DMS 273 (cell line): ENCODE data around the gene FAM78A.
"Not testable (repeated sequence)": the region's sequence is repeated elsewhere in the genome, so short reads cannot be mapped to it uniquely, and the experiment has no call there.

ENCODE experiments used
- DNase-seq: peaks from one replicate; lab custom pipeline; 2025; ENCODE audit not compliant: unreplicated experiment; lab: John Stamatoyannopoulos, UW

The FAM78A gene

GRCh38 chr9:131270171-131271015, 5.9 kb downstream of the FAM78A start:
- DNase-seq = no peak

DNA sequence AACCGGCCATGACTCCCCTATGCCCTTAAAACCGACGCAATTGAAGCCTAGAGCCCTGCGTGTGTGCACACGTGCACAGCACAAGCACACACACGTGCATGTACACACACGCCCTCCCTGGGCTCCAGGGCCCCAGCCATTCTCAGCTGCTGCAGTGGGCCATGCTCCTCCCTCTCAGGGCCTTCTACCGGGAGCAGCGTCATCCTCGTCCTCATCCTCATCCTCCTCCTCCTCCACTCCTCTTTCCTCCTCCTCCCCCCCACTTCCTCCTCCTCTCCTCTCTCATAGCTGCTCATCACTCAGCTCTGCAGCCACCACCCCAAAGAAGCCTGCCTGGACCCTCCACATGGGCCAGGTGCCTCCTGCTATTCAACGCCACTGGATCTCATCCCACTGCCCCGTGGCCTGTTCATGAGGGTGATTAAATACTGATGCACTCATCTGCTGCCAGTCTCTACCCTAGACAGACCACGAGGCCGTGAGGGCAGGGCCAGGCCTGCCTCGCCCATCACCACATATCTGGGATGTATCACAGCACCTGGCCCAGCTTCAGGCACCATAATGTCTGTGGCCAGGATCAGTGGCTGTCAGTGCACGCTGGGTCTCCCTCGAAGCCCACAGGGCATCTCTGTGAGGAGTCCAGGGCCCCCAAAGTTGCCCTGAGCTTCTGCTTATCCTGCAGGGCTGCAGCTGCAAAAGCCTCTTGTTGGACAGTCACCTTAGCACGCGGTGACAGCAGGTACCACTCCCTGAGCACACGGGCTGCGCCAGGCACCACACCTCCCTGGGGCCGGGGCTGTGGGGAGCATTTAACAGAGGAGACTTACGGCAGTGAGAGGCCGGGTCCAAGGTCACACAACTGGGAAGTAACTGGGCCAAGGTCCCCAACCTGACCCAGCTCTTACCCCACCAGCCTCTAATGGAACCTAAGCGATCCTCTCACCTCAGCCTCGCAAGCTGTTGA, 9.8 kb downstream of the FAM78A start:
- DNase-seq = no peak

- no peak for DNase-seq
Measured at GRCh38 chr9:131264231-131264630, 12.1 kb downstream of the FAM78A start.

DNA sequence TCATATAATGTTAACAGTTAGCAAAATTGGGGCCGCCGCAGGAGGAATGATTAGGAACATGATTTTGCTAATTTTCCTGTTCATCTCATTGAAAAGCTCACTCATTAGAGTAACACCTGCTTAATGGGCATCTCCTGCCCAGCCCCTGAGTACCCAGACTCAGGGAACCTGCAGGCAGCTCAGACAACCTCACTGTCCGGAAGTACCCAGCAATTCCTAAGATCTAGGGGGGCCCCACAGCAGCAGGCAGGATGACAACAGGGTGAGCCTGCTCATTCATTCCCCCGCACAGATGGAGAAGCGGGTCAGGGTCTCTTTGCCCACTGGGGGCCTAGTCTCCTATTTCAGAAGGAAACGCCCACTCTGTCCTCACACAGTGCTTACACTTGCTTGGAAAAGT, 12.6 kb downstream of the FAM78A start:
- DNase-seq = no peak

GRCh38 chr9:131263033-131263343, 13.3 kb downstream of the FAM78A start:
- DNase-seq = not testable (repeated sequence)

DNA sequence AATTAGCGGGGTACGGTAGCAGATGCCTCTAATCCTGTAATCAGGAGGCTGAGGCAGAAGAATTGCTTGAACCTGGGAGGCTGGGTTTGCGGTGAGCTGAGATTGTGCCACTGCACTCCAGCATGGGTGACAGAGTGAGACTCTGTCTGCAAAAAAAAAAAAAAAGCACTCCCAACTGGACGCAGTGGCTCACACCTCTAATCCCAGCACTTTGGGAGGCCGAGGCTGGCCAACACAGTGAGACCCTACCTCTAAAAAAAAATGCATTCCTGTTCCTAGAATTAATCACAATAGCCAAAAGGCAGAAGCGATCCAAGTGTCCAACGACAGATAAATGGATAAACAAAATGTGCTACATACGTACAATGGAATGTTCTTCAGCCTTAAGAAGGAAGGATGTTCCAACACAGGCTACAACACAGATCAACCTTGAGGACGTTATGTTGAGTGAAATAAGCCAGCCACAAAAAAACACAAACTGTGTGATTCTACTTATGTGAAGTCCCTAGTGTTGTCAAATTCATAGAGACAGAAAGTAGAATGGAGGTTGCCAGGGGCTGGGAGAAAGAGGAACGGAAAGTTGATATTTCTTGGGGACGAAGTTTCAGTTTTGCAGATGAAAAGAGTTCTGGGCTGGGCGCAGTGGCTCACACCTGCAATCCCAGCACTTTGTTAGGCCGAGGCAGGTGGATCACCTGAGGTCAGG, 13.8 kb downstream of the FAM78A start:
- no peak for DNase-seq

- DNase-seq = no peak
Measured at GRCh38 chr9:131260751-131261452, 15.4 kb downstream of the FAM78A start.

- DNase-seq = no peak
Measured at GRCh38 chr9:131259916-131260597, 16.3 kb downstream of the FAM78A start.

DNA sequence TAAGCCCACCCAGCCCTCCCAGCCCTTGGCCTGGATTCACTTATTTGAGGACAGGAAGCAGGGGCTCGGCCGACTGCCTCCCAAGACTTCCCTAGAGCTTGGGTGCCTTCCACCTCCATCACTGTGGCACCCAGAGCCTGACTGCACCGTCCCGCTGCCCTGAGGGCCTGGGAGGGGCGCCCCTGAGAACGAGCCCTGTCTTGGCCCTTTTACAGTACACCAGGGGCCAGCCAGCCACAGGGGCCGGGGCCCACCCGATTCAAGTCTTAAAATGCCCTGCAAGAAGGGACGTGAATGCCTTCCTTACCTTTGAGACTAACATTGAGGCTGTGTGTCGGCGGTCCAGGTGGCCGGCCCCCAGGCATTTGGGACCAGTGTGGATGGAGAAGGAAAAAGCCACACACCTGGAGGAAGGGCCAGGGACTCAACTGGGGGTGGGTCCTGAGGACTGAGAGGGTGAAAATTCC, 16.8 kb downstream of the FAM78A start:
- DNase-seq = no peak

GRCh38 chr9:131258698-131259431, 17.4 kb downstream of the FAM78A start:
- DNase-seq = no peak

GRCh38 chr9:131258186-131258585, 18.1 kb downstream of the FAM78A start:
- DNase-seq = no peak

GRCh38 chr9:131257266-131258025, 18.9 kb downstream of the FAM78A start:
- no peak for DNase-seq

DNA sequence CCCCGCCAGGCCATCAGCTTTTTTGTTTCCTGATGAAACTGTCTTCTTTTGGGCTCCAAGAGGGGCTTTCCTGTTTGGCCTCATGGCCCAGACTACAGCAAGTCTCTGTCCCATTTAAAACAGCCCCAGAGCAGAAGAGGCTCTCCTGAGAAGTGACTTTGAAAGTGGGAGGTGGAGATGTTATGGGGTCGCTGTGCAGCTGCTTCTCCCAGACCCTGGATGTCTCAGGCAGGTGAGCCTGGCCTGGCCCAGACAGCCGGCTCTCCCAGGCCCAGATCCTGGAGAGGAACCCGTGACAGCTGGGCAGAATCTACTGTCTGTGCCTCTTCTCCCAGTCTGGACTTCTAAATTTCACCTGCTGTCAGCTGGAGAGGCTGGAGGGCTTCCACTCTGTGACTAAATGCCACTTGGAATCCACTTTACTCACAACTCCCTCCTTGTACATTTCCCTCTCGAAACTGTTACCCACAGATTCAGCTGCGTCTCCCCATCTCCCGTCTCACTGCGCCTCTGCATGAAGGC, 20.6 kb downstream of the FAM78A start:
- no peak for DNase-seq

GRCh38 chr9:131254626-131255025, 21.7 kb downstream of the FAM78A start:
- no peak for DNase-seq

GRCh38 chr9:131253891-131254491, 22.3 kb downstream of the FAM78A start:
- DNase-seq = no peak

DNA sequence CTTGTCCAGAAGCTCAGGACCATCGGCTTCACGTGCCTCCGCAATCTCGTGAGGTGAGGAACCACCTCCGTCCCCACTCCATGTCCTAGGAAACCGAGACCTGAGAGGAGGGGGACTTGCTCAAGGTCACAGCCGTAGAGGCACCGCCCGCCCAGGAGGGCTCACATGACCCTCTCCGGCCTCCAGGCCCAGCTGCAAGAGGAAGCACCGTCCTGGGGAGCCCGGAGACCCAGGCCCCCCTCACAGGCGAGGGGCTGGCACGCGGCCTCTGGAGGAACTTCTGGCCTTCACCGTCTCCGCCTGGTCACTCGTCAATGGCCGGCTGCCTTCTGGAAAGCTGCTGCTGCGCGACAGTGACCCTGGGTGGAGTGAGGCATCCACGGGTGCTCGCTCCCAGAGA, 24.2 kb downstream of the FAM78A start:
- no peak for DNase-seq

DNA sequence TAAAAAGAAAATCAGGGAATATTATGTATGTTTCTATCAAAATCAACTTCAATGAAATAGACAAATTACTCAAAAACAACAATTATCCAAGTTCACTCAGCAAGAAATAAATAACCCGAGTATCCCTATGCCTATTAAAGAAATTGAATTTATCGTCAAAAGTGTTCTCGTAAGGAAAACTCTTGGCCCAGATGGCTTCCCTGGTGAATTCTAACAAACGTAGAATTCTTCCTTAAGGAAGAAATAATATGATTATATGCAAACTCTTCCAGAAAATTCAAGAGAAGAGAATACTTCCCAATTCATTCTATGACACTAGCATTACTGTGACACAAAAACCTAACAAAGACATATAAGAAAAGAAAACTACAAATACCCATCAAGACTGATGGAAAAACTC, 29.7 kb downstream of the FAM78A start:
- no peak for DNase-seq

DNA sequence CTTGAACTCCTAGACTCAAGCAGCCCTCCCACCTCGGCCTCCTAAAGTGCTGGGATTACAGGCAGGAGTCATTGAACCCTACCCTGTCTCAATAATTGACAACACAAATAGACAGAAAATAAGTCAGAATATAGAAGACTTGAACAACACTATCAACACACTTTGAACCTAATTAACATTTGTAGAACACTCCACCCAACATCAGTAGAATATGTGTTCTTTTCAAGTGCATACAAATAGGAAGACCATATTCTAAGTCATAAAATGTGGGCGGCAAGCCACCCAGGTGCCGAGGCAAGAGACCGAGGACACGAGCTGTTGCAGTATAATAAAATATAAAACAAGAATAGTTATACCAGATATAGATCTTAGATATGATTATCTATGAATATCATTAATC, 32.0 kb downstream of the FAM78A start:
- DNase-seq = not testable (repeated sequence)
